Hippocampal formation (tissue), 2 donors: ENCODE data around the gene RALGPS2.
"Not testable (repeated sequence)": the region's sequence is repeated elsewhere in the genome, so short reads cannot be mapped to it uniquely, and the experiment has no call there.

ENCODE experiments used
- DNase-seq, 2 donors: peaks; one replicate each; lab custom pipeline; 2025; lab: John Stamatoyannopoulos, UW

The RALGPS2 gene

DNA sequence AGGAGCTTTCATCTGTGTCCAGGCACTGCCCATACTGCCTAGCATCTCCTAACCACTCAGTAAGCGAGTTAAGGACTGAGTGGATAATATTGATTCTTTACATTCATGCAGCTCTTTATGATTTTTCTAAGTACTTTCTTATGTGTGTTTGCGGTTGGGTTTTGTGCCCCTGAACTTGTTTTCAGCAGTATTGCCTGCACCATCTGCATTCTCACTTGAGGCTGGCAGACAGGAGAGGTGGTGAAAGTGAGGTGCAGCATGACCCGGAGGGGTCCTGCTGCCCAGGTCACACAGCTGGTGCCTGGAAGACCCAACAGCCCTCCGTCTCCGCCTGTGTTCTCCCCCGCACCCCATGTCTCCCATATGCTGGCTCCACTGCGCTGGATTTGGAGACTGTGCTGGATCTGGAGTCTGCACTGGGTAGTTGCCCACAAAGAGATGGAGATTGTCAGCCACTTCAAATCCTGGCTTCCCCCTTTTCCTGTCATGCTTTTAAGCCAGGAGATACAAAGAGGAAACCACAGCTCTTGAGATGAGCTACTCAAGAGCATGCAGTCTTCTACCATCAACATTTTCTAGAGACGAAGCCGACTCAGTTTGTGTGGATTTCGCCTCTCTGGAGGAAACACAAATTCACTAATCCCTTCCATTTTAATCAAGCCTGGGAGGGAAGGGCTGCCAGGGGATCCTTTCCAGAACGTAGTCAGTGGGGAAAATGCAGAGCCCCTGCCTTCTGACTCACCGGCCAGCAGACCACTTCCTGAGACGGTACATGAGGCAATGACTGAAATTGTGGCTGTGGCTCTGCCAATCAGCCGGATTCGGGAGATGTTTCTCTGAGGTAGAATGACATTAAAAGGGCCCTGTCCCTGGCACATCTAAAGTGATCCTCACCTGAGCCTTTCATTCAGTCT lies 217.5 kb downstream of the RALGPS2 start:
- no peak for DNase-seq

DNA sequence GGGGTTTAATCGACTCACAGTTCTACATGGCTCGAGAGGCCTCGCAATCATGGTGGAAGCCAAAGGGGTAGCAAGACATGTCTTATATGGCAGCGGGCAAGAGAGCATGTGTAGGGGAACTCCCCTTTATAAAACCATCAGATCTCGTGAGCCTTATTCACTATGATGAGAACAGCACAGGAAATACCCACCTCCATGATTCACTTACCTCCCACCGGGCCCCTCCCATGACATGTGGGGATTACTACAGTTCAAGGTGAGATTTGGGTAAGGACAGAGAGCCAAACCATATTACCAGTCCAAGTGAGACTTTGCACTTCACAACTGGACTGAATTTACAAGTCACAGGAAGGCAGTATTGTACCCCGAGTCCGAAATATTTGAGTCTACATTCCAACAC lies 219.7 kb downstream of the RALGPS2 start:
- no peak for DNase-seq

DNA sequence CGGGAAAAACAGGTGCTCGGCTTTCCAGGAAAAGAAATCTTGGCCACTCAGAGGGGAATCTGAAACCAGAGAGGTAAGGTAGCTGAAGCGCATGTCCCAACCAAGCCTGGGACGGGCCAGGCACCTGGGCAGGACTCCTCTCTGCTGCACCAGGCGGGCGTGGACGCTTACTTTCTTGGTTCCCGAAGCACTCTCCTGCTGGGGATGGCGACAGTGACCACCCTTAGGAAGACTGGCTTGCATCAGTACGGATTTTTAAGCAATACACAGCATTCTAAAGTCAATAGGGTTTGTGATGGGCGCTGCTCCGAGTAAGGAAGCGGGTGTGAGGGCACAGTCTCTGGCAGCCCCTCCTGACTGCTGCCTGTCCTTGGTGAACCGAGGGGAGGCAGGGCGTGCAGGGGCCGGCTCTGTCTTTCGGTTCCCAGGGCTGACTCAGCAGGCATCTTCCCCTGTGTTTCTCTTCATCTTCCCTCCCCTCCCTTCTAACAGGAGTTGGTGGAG lies 220.8 kb downstream of the RALGPS2 start:
- no peak for DNase-seq

DNA sequence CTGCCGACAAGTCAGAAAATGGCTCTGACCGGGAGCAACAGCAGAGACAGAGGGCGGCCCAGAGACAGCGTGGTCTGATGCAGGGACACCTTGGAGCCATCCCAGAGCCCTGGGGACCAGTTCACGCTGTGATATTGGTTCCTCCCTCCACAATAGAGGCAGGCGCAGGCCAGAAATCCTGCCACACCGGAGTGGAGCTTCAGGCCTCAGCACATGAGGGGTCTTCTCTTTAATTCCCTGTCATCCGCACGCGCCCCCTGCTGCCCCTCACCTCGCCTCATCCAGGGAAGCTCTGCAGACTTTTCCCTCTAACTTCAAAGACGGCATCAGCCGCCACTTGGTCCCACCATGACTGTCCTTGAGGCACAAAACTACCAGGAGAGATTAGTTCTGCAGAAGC lies 221.4 kb downstream of the RALGPS2 start:
- DNase-seq: no peak

DNA sequence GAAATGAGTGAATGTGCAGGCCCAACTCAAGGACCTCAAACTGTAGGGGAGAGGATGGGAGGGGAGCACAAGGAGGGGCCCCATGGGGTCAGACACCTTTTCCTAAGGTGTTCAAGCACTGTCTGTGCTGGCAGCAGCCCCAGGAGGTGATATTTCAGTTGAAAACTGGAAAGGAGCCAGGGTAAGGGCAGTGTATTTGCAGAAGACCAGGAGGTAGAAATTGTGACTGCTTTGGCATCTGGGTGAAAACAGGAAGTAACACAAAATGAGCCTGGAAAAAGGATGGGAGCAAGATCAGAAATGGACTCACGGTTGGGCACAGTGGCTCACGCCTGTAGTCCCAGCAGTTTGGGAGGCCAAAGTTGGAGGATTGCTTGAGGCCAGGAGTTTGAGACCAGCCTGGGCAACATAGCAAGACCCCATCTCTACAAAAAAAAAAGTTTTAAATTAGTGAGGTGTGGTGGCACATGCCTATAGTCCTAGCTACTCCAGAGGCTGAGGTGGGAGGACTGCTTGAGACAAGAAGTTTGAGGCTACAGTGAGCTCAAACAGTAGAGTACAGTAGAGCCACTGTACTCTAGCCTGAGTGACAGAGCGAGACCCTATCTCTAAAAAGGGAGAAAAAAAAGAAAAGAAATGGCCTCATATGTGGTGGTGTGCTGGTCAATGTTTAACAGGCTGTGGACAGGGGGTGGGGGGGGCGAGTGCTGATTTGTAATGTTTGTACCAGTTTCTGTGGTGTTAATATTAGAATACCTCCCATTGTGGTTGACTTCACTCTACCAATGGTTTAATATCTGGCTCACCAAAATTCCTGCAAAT lies 222.0 kb downstream of the RALGPS2 start:
- no peak for DNase-seq

DNA sequence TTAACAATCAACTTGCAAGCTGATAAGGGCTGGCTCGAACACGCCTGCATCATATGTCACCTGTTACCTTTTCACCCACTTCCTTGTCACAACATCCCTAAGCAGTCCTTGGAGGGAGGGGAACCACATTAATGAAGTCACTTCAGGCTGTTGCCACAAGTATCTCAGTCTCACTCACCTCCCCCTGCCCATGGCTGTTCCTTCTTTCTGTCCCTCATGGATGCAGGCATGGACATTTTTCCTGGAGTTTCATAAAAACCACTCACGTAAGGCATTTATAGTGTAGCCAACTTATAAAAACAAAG lies 222.6 kb downstream of the RALGPS2 start:
- DNase-seq: no peak

DNA sequence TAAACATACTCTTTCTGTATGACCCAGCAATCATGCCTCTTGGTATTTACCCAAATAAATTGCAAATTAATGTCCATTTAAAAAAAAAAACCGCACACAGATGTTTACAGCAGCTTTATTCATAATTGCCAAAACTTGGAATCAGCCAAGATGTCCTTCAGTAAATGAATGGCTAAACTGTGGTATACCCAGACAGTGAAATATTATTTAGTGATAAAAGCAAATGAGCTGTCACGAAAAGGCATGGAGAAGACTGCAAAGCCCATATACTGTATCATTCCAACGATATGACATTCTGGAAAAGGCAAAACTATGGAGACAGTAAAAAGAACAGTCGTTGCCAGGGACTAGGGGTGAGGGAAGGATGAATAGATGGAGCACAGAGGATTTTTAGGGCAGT lies 223.6 kb downstream of the RALGPS2 start:
- DNase-seq: no peak

DNA sequence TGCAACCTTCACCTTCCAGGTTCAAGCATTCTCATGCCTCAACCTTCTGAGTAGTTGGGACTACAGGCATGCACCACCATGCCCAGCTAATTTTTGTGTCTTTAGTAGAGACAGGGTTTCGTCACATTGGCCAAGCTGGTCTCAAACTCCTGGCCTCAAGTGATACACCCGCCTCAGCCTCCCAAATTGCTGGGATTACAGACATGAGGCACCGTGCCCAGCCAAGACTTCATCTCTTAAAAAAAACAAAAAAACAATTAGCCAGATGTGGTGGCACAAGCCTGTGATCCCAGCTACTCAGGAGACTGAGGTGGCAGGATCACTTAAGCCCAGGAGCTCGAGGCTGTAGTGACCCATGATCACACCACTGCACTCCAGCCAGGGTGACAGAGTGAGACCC lies 224.8 kb downstream of the RALGPS2 start:
- DNase-seq: not testable (repeated sequence)

DNA sequence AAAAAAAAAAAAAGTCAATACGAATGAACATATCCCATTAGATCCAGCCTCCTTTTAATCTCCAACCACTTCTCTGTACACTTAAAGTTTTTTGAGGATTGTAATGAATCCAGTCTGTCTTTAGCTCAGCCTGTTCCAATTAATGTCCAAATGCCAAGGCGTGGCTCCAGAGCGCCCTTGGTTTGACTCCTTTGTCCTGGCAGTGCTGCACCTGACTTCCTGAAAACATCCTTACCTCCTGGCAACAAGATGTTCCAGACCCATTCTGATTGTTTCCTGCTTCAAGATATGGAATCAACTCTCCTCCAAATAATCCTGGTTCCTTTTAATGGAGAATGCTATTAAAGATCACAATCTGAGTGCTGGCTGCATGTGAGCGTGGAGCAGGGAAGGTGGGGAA lies 226.6 kb downstream of the RALGPS2 start:
- DNase-seq: no peak

DNA sequence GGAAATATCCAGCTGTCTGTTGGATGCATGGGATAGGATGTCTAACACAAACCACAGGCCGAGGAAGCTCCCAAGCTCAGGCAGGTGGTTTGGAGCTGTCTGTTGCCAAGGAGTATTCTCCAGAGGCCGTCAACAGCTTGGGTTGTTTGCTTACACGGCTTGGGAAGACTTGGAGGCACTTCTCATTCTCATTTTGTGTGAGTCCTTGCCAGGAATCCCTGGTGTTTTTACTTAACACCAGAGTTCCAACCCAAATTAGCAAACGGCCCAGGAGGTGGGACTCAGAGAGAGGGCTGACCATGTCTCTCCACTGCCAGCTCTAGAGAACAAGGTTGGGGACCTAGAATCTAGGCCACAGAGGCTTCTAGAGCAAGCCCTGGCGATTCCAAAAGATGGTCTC lies 228.0 kb downstream of the RALGPS2 start:
- peak in 1 of 2 donors; percentile 20 for DNase-seq

DNA sequence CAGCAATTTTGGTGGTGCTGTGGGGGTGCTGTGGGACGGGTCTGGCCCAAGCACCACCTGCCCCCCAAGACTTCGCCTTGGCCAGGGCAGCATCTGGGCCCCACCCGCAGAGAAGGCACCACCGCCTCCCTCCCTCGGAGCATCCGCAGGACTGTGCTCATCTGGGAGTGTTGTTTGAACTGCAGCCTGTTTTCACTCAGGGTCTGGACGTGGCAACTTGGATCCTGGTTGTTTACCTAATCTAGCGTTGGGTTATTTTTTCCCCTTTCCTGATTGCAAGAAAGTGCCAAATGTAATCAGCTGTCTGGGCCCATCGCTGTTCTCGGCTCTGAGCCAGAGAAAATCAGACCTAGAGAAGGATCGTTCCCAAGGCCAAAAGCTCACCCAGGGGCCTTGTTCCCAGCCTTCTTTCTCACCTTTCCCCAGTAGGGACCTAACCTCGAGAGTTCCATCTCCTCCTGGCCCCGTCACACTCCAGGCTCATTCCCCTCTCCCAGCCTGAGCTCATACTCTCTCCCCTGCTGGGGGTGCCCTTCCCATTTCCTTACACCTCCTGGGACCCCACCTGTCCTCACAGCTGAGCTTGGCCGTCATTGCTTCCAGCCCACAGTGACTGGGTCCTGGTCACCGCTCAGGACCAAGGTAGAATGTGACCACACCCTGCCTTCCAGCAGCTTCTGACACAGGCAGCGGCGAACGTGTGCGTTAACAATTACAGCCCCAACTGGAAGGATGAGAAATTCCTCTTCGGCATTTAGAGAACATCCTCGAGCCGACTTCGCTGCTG lies 228.7 kb downstream of the RALGPS2 start:
- no peak for DNase-seq

DNA sequence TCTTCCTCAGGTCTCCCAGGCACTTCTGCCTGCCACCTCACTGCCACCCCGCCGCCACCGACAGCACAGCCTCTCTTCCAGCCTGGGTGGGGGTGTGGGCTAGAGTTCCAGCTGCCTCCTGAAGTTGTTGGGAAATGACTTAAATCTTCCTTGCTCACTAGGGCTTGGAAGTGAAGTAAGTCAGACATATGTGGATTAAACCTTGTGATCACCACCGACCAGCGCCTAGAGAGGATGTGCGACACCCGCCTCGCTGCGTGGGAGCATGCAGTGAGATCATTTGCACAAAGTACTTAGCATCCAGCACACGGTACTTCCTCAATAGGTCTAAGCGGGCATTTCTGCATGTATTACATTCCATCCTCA lies 229.3 kb downstream of the RALGPS2 start:
- no peak for DNase-seq

DNA sequence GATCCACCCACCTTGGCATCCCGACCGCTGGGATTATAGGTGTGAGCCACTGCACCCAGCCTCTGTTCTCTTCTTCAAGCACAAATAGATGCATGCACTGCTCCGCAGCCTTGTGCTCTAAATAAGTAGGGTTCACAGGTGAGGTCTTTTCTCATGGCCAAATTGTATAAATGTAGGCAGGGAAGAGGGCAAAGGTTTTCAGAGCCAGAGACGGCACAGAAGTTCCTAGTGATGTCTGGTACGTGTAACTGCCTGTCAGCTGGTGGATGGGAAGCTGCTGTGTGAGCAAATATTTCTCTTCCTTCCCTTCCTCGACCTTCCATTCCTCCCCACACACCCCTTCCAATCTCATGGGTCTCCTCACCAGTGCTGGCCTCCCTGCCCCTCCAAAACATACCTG lies 229.9 kb downstream of the RALGPS2 start:
- no peak for DNase-seq

DNA sequence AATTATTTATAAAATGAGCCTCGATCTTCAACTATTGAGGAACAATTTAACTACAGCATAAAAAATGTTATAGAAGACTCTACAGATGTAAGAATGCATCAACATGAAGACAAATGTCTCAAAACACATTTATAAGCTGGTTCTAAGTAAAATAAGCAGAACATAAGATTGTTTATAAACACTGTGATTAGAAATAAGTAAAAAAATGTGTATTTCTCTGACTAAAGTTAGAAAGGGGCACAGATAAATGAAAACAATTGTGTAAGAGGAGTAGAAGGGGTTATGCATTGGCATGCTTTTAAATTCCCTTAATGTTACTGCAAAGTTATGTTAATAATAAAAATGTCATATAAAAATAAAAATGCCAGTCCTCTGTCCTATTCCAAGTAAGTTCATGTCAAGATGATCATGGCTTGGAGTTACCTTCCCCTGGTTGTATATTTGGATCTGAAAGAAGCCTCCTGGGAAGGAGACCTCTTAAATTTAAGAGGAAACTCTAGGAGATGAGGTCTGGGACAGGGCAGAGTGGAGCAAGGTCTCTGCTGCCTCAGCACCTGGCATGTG lies 230.4 kb downstream of the RALGPS2 start:
- no peak for DNase-seq

DNA sequence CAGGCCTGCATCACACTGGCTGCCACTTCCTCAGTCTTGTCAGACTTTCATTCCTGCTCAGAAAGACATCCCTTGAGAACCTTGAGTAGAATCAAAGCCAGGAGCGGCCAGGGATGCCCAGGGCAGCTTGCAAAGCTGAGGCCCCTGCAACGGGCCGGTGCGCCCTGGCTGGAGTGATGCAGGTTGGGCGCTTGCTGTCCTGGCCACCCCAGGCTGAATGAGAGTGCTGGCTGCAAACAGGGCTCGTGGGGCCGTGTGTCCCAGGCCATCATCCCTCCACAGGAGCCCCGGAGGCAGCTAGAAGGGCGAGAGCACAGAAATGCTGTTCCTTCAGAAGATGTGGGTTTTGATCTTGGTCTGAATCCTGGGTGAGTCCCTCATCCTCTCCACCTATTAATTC lies 233.4 kb downstream of the RALGPS2 start:
- DNase-seq: no peak

DNA sequence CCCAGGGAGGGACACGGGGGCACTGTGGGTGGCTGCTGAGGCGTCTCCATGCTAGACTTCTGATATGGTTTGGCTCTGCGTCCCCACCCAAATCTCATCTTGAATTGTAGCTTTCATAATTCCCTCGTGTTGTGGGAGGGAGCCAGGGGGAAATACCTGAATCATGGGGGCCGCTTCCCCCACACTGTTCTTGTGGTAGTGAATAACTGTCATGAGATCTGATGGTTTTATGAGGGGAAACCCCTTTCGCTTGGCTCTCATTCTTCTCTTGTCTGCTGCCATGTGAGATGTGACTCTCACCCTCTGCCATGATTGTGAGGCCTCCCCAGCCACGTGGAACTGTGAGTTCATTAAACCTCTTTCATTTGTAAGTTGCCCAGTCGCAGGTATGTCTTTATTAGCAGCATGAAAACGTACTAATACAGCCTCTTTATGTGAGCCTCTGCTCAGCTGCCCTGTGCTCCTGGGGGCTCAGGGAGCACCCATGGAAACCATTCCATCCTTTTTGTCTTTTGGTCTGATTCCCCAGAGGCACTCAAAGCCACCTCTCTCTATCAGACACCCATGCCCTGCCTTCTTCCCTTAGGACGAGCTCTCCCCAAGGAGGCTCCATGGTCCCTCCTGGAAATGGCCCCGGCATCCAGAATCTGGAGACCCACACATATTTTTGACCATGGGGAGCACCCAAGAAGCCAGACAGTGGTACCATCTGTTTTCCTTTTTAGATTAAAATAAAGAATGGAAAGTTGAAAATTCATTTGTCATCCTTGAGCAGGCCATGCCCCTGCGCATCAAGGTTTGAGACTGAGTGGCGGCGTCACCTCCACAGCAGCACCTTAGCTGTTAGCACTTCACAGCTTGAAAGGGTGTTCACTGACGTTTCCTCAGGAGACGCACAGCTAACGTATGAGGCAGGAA lies 234.8 kb downstream of the RALGPS2 start:
- DNase-seq: no peak

DNA sequence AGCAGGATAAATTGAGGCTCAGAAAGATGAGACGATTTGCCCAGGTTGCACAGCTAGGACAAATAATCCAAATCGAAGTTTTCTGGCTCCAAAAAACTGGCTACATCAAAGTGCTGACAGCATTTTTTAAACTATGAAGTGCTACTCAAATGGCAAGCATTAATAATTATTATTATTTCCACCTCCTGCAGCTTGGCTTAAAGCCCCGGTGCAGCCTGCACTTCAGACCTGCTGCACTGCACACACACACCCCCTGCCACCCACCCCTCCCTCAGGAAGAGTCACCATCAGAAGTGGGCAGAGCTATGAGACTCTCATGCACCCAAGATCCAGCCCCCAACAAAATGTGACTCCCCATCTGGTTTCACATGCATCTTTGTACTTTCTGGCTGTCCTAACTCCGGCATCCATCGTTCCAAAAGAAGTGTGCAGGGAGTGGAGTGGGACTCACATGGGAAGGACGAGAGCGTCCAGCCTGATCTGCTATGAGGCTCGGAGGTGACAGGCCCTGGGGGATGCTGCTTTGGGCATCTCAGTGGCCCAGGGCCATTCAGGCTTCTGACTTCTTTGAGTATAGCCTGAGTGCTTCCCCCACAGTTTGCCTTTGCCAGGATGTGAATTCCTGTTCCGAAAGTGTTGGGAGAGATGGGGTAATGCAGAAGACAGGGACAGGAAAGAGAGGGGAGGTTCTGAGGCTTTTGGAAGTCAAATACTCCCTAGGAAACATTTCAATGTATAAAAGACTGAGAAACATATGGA lies 235.6 kb downstream of the RALGPS2 start:
- DNase-seq: no peak

DNA sequence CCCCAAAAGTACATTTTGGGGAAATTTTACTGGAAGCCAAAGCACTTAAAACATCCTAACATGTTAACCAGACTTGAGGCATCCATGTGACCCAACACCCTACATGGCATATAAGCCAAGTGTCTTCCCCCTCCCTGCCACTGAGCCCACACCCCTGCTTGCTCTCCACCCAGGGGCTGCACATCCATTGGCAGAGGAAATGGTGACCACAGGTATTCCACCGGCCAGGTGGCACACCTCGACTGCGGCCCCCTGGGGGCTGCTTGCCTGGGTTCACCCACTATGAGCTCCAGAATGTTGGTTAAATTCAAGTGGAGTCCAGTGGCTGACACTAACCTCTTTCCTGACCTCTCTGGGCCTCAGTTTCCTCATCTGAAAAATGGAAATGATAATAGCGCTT lies 236.3 kb downstream of the RALGPS2 start:
- no peak for DNase-seq

DNA sequence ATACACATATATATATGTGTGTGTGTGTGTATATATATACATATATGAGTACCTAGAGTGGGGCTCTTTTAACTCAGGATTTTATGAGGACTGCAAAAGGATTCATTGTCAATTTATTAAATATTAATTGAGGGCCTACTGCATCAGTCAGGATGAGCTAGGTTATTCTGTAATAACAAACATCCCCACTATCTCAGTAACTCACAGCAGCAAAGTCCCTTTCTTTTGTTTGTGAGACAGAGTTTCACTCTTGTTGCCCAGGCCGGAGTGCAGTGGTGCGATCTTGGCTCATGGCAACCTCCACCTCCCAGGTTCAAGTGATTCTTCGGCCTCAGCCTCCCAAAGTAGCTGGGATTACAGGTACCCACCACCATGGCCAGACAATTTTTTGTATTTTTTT lies 236.8 kb downstream of the RALGPS2 start:
- no peak for DNase-seq
